ENCODE data around the gene ICAM5. TPM values are rescaled to one million over a fixed set of nuclear protein-coding genes. Genes with fewer than 3 reads are reported as not detected.

ICAM5 gene
- total RNA-seq, 1 experiment from 2014 or later, result 1.6 TPM

GRCh38 chr19:10334588-10335351 lies 45.0 kb downstream of the ICAM5 start:
- Histone ChIP-seq H2BK12ac (ENCODE audit: insufficient read length, low read depth, low read length) (no peak overlapping the region), H3K27me3 (ENCODE audit: insufficient read depth, low read length) (no peaks in the 10 kb centered on the region; the same call in 1 of the 2 replicates), H3K56ac (ENCODE audit: insufficient read length, low read depth, low read length) (no peak overlapping the region), H2BK20ac (ENCODE audit: low read depth, low read length, poor library complexity, severe bottlenecking) (no peak overlapping the region), H3K79me2 (ENCODE audit: insufficient read depth, low read length) (peaks cover 8% of the 10 kb centered on the region; the same call in 1 of the 2 replicates), H3K27ac (ENCODE audit: insufficient read length, low read depth, low read length) (no peak overlapping the region), H3T11ph (ENCODE audit: low read length) (no peak overlapping the region), H3K4ac (ENCODE audit: low read depth, low read length) (no peak overlapping the region), H3K18ac (ENCODE audit: insufficient read length, low read depth, low read length) (no peak overlapping the region), H3K14ac (ENCODE audit: insufficient read depth, low read length) (no peak overlapping the region), H2BK120ac (ENCODE audit: low read depth, low read length, poor library complexity, severe bottlenecking) (no peak overlapping the region), H3K9ac (ENCODE audit: extremely low read depth, insufficient read length, low read length) (no peak overlapping the region), H4K91ac (ENCODE audit: insufficient read length, low read depth, low read length) (no peak overlapping the region), H4K8ac (replicated peaks; ENCODE audit: insufficient read length, low read depth, low read length) (no peak overlapping the region), H3K9me3 (ENCODE audit: control insufficient read depth, low read depth, low read length) (no peaks in the 10 kb centered on the region), H3K23ac (ENCODE audit: insufficient read length, low read depth, low read length) (no peak overlapping the region), H3K4me2 (ENCODE audit: insufficient read depth, insufficient read length, low read length) (peak overlapping the region; percentile 91), H2BK5ac (ENCODE audit: insufficient read length, low read length) (no peak overlapping the region), H3K79me1 (ENCODE audit: insufficient read depth, low read depth, low read length, poor library complexity, severe bottlenecking) (peaks cover 4% of the 10 kb centered on the region), H2BK15ac (ENCODE audit: low read depth, low read length) (no peak overlapping the region), H3K23me2 (ENCODE audit: insufficient read length, low read depth, low read length, poor library complexity, severe bottlenecking) (peaks cover 24% of the 10 kb centered on the region), H4K5ac (ENCODE audit: insufficient read length, low read depth, low read length) (no peak overlapping the region), H4K20me1 (ENCODE audit: control insufficient read depth, insufficient read depth, insufficient read length) (no peaks in the 10 kb centered on the region), H3K4me1 (ENCODE audit: insufficient read depth, low read length) (peaks cover 6% of the 10 kb centered on the region; the same call in 1 of the 2 replicates), H2AK5ac (ENCODE audit: insufficient read length, low read length) (no peak overlapping the region), H2AFZ (ENCODE audit: low read length) (no peak overlapping the region)
- DNase-seq, result peak; percentile 95
- no peaks in the 10 kb centered on the region; the same call in 1 of the 2 replicates for H3K27me3 Mint-ChIP-seq (ENCODE audit: low read depth)
- H3K4me1 Mint-ChIP-seq, result peaks cover 32% of the 10 kb centered on the region in 2 experiments
- WGBS (ENCODE audit: extremely low coverage, insufficient read length, low lambda C conversion rate), result no CpG with 5 or more reads among the region's 59 CpGs
- peaks cover 4 to 20% (median 8%) of the 10 kb centered on the region in 3 experiments; a peak in 6 of 7 replicates for H3K36me3 Mint-ChIP-seq (ENCODE audit: insufficient read depth in 1 of 3, low read depth in 3 of 3)
- H3K9me3 Mint-ChIP-seq, result no peaks in the 10 kb centered on the region; a peak in 2 of 5 replicates
- TF ChIP-seq CTCF (conservative IDR thresholded peaks at IDR 0.05), result peak; percentile 29; the same call in 2 of the 3 replicates
- peak overlapping the region; percentile 95 to 96 for H3K4me3 Mint-ChIP-seq
- H3K27ac Mint-ChIP-seq, result peak overlapping the region in 1 of 3 experiments; percentile 28; a peak in 1 of 7 replicates
